Endothelial cell of umbilical vein (primary cell): ENCODE measurements around the gene MYORG. TPM values are rescaled to one million over a fixed set of nuclear protein-coding genes. Genes with fewer than 3 reads are reported as not detected.

Experiments
- BruUV-seq: library from RNA; stranded (reverse); fragments of 400-500 nt; replicated peaks from 2 replicates; lab custom pipeline; 2021; lab: Mats Ljungman, UMichigan
- CTCF ChIA-PET: fragments of 300-600, 350-600 bp; sonication (Branson Sonifier 250); formaldehyde crosslinking; loops from one replicate; lab custom pipeline; 2021; ENCODE audit warnings: antibody characterized with exemption, inconsistent platforms; lab: Charles Lee
- POLR2A ChIA-PET: fragments of 300-600, 350-600 bp; sonication (Branson Sonifier 250); formaldehyde crosslinking; loops from one replicate; lab custom pipeline; 2021; ENCODE audit warnings: antibody characterized with exemption, inconsistent platforms; lab: Charles Lee
- DNase-seq: peaks from one replicate; pipeline ENCODE4 v3.0.0-alpha.2; 2011; ENCODE audit warnings: low read depth, low spot score
- FAIRE-seq: peaks from 2 replicates; lab custom pipeline; 2011; peaks lifted over from hg19 to GRCh38; lab: Jason Lieb, UNC
- H2AFZ ChIP-seq: 2 replicates; pipeline ENCODE4 v1.6.0; 2012; ENCODE audit warnings: low read depth, low read length, control low read depth, inconsistent platforms
- H3K27ac ChIP-seq: 2 replicates; pipeline ENCODE4 v1.5.1; 2011; ENCODE audit warnings: low read depth, mild to moderate bottlenecking, control low read depth, low read length, moderate library complexity; ENCODE audit not compliant: insufficient read depth
- H3K27me3 ChIP-seq, 2 experiments: 2 replicates each; pipeline versions ENCODE4 v1.6.0 to v1.6.1; 2011; ENCODE audit warnings: low read length in 2 of 2, mixed read lengths in 1 of 2; ENCODE audit not compliant: control insufficient read depth in 2 of 2, insufficient read depth in 2 of 2
- H3K36me3 ChIP-seq, 2 experiments: 2 replicates in 1 of 2; 3 replicates in 1 of 2; pipeline ENCODE4 v1.5.1; 2011; ENCODE audit warnings: low read length in 2 of 2, mild to moderate bottlenecking in 1 of 2, moderate library complexity in 1 of 2; ENCODE audit not compliant: control insufficient read depth in 2 of 2, insufficient read depth in 2 of 2; ENCODE audit errors: extremely low read depth in 1 of 2
- H3K4me1 ChIP-seq: 3 replicates; pipeline ENCODE4 v1.5.1; 2011; ENCODE audit warnings: mild to moderate bottlenecking, low read length; ENCODE audit not compliant: control insufficient read depth, insufficient read depth; ENCODE audit errors: extremely low read depth
- H3K4me2 ChIP-seq: 2 replicates; pipeline ENCODE4 v1.6.1; 2011; ENCODE audit warnings: low read length, control low read depth, mixed read lengths; ENCODE audit not compliant: insufficient read depth
- H3K4me3 ChIP-seq, 3 experiments: fragments of 200-600 bp in 1 of 3; sonication (generic), shearing (Covaris generic) in 1 of 3; replicated peaks in 1 of 3; 2 replicates each; pipeline ENCODE4 v1.5.1; 2011 to 2016; ENCODE audit warnings: control low read depth in 3 of 3, low read length in 3 of 3, mild to moderate bottlenecking in 2 of 3, inconsistent platforms in 1 of 3, low read depth in 1 of 3, moderate library complexity in 1 of 3; ENCODE audit not compliant: insufficient read depth in 1 of 3
- H3K79me2 ChIP-seq: 2 replicates; pipeline ENCODE4 v1.6.0; 2012; ENCODE audit warnings: low read length, inconsistent platforms; ENCODE audit not compliant: control insufficient read depth, insufficient read depth
- H3K9ac ChIP-seq: replicated peaks from 2 replicates; pipeline ENCODE3; 2011; ENCODE audit warnings: low read length, control low read depth; ENCODE audit not compliant: insufficient read depth; ENCODE audit errors: extremely low read depth
- H3K9me1 ChIP-seq: replicated peaks from 3 replicates; pipeline ENCODE4 v1.6.0; 2011; ENCODE audit warnings: mild to moderate bottlenecking, low read length; ENCODE audit not compliant: control insufficient read depth, insufficient read depth; ENCODE audit errors: extremely low read depth
- H3K9me3 ChIP-seq: replicated peaks from 2 replicates; pipeline ENCODE4 v1.5.1; 2012; ENCODE audit warnings: low read length, inconsistent platforms; ENCODE audit not compliant: control insufficient read depth, insufficient read depth
- H4K20me1 ChIP-seq: replicated peaks from 2 replicates; pipeline ENCODE3; 2011; ENCODE audit warnings: mild to moderate bottlenecking, low read length; ENCODE audit not compliant: control insufficient read depth, insufficient read depth; ENCODE audit errors: extremely low read depth
- EZH2 ChIP-seq: IDR thresholded peaks from 2 replicates; pipeline ENCODE4 v1.6.1; 2012; ENCODE audit warnings: borderline replicate concordance, low read depth, mild to moderate bottlenecking, moderate library complexity, low read length, inconsistent platforms; ENCODE audit not compliant: severe bottlenecking
- FOS ChIP-seq: IDR thresholded peaks from 2 replicates; pipeline ENCODE4 v1.6.1; 2011; ENCODE audit warnings: mild to moderate bottlenecking, low read length, moderate library complexity, borderline replicate concordance; ENCODE audit not compliant: insufficient read depth
- GATA2 ChIP-seq: IDR thresholded peaks from 2 replicates; pipeline ENCODE4 v1.7.0; 2011; ENCODE audit warnings: low read depth, mild to moderate bottlenecking, moderate library complexity, mixed read lengths, low read length; ENCODE audit not compliant: insufficient read length, insufficient read depth
- JUN ChIP-seq: IDR thresholded peaks from 2 replicates; pipeline ENCODE4 v1.6.1; 2011; ENCODE audit warnings: borderline replicate concordance, low read depth; ENCODE audit not compliant: insufficient read length, insufficient read depth
- MAX ChIP-seq: IDR thresholded peaks from 2 replicates; pipeline ENCODE4 v1.6.1; 2011; ENCODE audit not compliant: insufficient read depth, insufficient read length
- MYC ChIP-seq: IDR thresholded peaks from one replicate; pipeline ENCODE4 v1.6.1; 2011; ENCODE audit warnings: mild to moderate bottlenecking, low read depth, low read length
- POLR2A ChIP-seq: IDR thresholded peaks from 2 replicates; pipeline ENCODE4 v1.6.1; 2012; ENCODE audit warnings: low read depth, mild to moderate bottlenecking, control low read depth, low read length
- POLR2AphosphoS5 ChIP-seq: IDR thresholded peaks from 2 replicates; pipeline ENCODE4 v1.6.1; 2012; ENCODE audit warnings: low read depth, mild to moderate bottlenecking, control low read depth, low read length, moderate library complexity; ENCODE audit not compliant: insufficient read depth
- dilution Hi-C: fragments of 300-500 bp; cut with MboI; formaldehyde crosslinking; loops from one replicate; pipeline ENCODE4 v1.15.0; 2019; ENCODE audit warnings: low sequenced_read_pairs; ENCODE audit not compliant: extremely low pct_ligation_motif_present
- intact Hi-C: fragments of 100-400 bp; cut with micrococcal nuclease; formaldehyde crosslinking; loops from one replicate; pipeline ENCODE4 v1.10.0; 2022
- polyA plus RNA-seq, 4 experiments: library from polyadenylated mRNA; depleted of rRNA in 3 of 4; stranded (reverse) in 3 of 4; unstranded in 1 of 4; fragments of >200 nt; gene quantifications; 2 replicates each; pipeline versions ENCODE4 v1.2.1 to v1.2.3, GENCODE V29; 2011 to 2012; ENCODE audit warnings: missing spikeins in 1 of 4
- total RNA-seq: library from RNA; stranded (reverse); gene quantifications from 2 replicates; pipeline ENCODE4 v1.2.3, GENCODE V29; 2021
- TF ChIP-seq, protein P1 (sequence below), 2 donors: IDR thresholded peaks; 1 replicate in 1 of 2; 2 replicates in 1 of 2; pipeline ENCODE4 v1.5.1; 2011; ENCODE audit warnings: low read length in 2 of 2, mild to moderate bottlenecking in 2 of 2, moderate library complexity in 2 of 2, control low read depth in 1 of 2, inconsistent platforms in 1 of 2, low read depth in 1 of 2; ENCODE audit not compliant: insufficient read depth in 1 of 2; ENCODE audit errors: extremely low read depth in 1 of 2

MYORG gene
- total and polyA plus RNA-seq, 2 donors (not counting 3 experiments of a cell fraction or from before 2014, with no cell fraction given), result 2.8 to 7.0 TPM

DNA sequence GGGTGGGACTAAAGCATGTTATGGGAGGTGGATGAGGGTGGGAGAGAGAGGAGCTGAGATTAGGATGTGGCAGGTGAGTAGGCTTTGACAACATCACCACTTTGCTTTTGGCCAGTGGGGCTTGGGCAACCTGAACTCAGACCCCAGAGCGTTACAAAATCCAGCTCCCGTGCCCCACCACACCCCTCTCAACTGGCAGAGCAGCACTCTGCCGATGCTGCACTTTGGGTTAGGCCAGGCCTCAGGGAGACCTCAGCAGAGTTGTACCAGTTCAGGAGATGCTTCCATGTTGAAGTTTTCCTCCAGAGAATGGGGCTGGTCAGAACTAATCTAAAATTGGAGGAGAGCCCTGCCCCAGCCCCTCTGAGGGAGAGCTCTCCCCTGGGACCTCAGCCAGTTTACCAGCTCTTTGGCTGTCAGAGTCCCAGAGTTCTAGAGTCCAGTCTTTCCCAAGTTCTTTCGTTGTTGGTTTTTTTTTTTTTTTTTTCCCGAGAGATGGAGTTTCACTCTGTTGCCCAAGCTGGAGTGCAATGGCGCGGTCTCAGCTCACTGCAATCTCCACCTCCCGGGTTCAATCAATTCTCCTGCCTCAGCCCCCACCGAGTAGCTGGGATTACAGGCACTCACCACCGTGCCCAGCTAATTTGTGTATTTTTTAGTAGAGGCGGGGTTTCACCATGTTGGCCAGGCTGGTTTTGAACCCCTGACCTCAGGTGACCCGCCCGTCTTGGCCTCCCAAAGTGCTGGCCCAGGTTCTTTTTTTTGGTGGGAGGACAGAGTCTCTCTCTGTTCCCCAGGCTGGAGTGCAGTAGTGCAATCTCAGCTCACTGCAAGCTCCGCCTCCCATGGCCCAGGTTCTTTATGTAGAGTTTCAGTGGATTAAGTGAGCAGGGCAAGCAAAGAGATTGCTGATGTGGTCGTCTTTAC lies 29.6 kb downstream of the MYORG start:
- Histone ChIP-seq H3K9me1 (no peaks in the 10 kb centered on the region), H2AFZ (no peak overlapping the region), H4K20me1 (no peaks in the 10 kb centered on the region), H3K36me3 (peaks cover 0 to 7% of the 10 kb centered on the region in 2 experiments), H3K4me3 (no peak overlapping the region), H3K27me3 (no peaks in the 10 kb centered on the region), H3K27ac (no peak overlapping the region), H3K4me1 (no peaks in the 10 kb centered on the region), H3K9ac (no peak overlapping the region), H3K79me2 (no peaks in the 10 kb centered on the region), H3K9me3 (no peaks in the 10 kb centered on the region), H3K4me2 (no peak overlapping the region)
- dilution Hi-C loops (no loop called here), intact Hi-C loops (loop anchor here (5.0 kb wide), 1 partner anchor 480 kb away; no protein-coding TSS in a partner anchor)
- BruUV-seq, result no TSS peak
- ChIA-PET CTCF (interaction anchor here (0.6 to 2.0 kb wide), 7 partner anchors 8 to 202 kb away, joined by 3 to 5 read pairs (median 3); no protein-coding TSS in a partner anchor), POLR2A (interaction anchor here (0.7 kb wide), 2 partner anchors 84 to 1128 kb away, joined by 3 to 4 read pairs; no protein-coding TSS in a partner anchor)
- DNase-seq (no peak), FAIRE-seq (no peak)
- TF ChIP-seq POLR2AphosphoS5 (no peak), JUN (no peak), FOS (no peak), MAX (no peak), EZH2 (no peak), MYC (no peak), POLR2A (no peak), GATA2 (no peak)
- TF ChIP-seq, protein P1, sequence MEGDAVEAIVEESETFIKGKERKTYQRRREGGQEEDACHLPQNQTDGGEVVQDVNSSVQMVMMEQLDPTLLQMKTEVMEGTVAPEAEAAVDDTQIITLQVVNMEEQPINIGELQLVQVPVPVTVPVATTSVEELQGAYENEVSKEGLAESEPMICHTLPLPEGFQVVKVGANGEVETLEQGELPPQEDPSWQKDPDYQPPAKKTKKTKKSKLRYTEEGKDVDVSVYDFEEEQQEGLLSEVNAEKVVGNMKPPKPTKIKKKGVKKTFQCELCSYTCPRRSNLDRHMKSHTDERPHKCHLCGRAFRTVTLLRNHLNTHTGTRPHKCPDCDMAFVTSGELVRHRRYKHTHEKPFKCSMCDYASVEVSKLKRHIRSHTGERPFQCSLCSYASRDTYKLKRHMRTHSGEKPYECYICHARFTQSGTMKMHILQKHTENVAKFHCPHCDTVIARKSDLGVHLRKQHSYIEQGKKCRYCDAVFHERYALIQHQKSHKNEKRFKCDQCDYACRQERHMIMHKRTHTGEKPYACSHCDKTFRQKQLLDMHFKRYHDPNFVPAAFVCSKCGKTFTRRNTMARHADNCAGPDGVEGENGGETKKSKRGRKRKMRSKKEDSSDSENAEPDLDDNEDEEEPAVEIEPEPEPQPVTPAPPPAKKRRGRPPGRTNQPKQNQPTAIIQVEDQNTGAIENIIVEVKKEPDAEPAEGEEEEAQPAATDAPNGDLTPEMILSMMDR (IDR thresholded peaks at IDR 0.05; ENCODE audit: extremely low read depth in 1 of 2, insufficient read depth in 1 of 2, low read depth in 1 of 2, low read length in 2 of 2), result no peak
